H9 (cell line): ENCODE data around the gene RORB. TPM values are rescaled to one million over a fixed set of nuclear protein-coding genes. Genes with fewer than 3 reads are reported as not detected.

Experiments used
- DNase-seq: peaks from one replicate; pipeline ENCODE4 v3.0.0-alpha.2; 2017
- H2AFZ ChIP-seq: one replicate; pipeline ENCODE4 v1.6.1; 2013; ENCODE audit warnings: mild to moderate bottlenecking, low read length, control low read depth, moderate library complexity
- H2AK5ac ChIP-seq: 2 replicates; pipeline ENCODE4 v1.6.1; 2013; ENCODE audit warnings: low read length, control low read depth, mixed read lengths; ENCODE audit not compliant: insufficient read length
- H2BK120ac ChIP-seq: one replicate; pipeline ENCODE4 v1.6.1; 2013; ENCODE audit warnings: low read depth, mild to moderate bottlenecking, low read length, control low read depth, inconsistent platforms; ENCODE audit not compliant: poor library complexity, severe bottlenecking
- H2BK12ac ChIP-seq: 2 replicates; pipeline ENCODE4 v1.6.1; 2013; ENCODE audit warnings: low read length, control low read depth, mixed read lengths, low read depth; ENCODE audit not compliant: insufficient read length
- H2BK15ac ChIP-seq: 2 replicates; pipeline ENCODE4 v1.6.1; 2013; ENCODE audit warnings: low read depth, low read length, control low read depth
- H2BK20ac ChIP-seq: one replicate; pipeline ENCODE4 v1.6.1; 2013; ENCODE audit warnings: low read depth, mild to moderate bottlenecking, low read length, control low read depth, inconsistent platforms; ENCODE audit not compliant: poor library complexity, severe bottlenecking
- H2BK5ac ChIP-seq: 2 replicates; pipeline ENCODE4 v1.6.1; 2013; ENCODE audit warnings: low read length, control low read depth, mixed read lengths; ENCODE audit not compliant: insufficient read length
- H3K14ac ChIP-seq: 2 replicates; pipeline ENCODE4 v1.6.1; 2013; ENCODE audit warnings: low read length, control low read depth; ENCODE audit not compliant: insufficient read depth
- H3K18ac ChIP-seq: 2 replicates; pipeline ENCODE4 v1.6.1; 2013; ENCODE audit warnings: low read depth, mild to moderate bottlenecking, mixed read lengths, low read length, control low read depth; ENCODE audit not compliant: insufficient read length
- H3K23ac ChIP-seq: 2 replicates; pipeline ENCODE4 v1.6.1; 2013; ENCODE audit warnings: low read length, control low read depth, mixed read lengths, low read depth; ENCODE audit not compliant: insufficient read length
- H3K23me2 ChIP-seq: 2 replicates; pipeline ENCODE4 v1.6.1; 2013; ENCODE audit warnings: low read depth, mild to moderate bottlenecking, mixed read lengths, low read length, control low read depth; ENCODE audit not compliant: insufficient read length, poor library complexity, severe bottlenecking
- H3K27ac ChIP-seq: 2 replicates; pipeline ENCODE4 v1.5.1; 2013; ENCODE audit warnings: low read length, control low read depth, mixed read lengths, low read depth; ENCODE audit not compliant: insufficient read length
- H3K27me3 ChIP-seq: 2 replicates; pipeline ENCODE4 v1.6.1; 2013; ENCODE audit warnings: low read length, control low read depth, inconsistent platforms; ENCODE audit not compliant: insufficient read depth
- H3K4ac ChIP-seq: 2 replicates; pipeline ENCODE4 v1.6.1; 2013; ENCODE audit warnings: low read depth, mild to moderate bottlenecking, control low read depth, inconsistent platforms, low read length, moderate library complexity
- H3K4me1 ChIP-seq: 2 replicates; pipeline ENCODE4 v1.6.1; 2013; ENCODE audit warnings: low read length, control low read depth, inconsistent platforms; ENCODE audit not compliant: insufficient read depth
- H3K4me2 ChIP-seq: 2 replicates; pipeline ENCODE4 v1.6.1; 2013; ENCODE audit warnings: low read length, control low read depth, mixed read lengths; ENCODE audit not compliant: insufficient read length, insufficient read depth
- H3K56ac ChIP-seq: 2 replicates; pipeline ENCODE4 v1.6.1; 2013; ENCODE audit warnings: low read depth, mild to moderate bottlenecking, mixed read lengths, low read length, control low read depth; ENCODE audit not compliant: insufficient read length
- H3K79me1 ChIP-seq: 2 replicates; pipeline ENCODE4 v1.6.1; 2013; ENCODE audit warnings: low read depth, mild to moderate bottlenecking, moderate library complexity, low read length, control low read depth, inconsistent platforms; ENCODE audit not compliant: insufficient read depth, poor library complexity, severe bottlenecking
- H3K79me2 ChIP-seq: 2 replicates; pipeline ENCODE4 v1.6.1; 2013; ENCODE audit warnings: low read length, control low read depth, inconsistent platforms; ENCODE audit not compliant: insufficient read depth
- H3K9ac ChIP-seq: 2 replicates; pipeline ENCODE4 v1.6.1; 2013; ENCODE audit warnings: low read length, control low read depth, mixed read lengths; ENCODE audit not compliant: insufficient read length; ENCODE audit errors: extremely low read depth
- H3K9me3 ChIP-seq: one replicate; pipeline ENCODE4 v1.6.1; 2013; ENCODE audit warnings: low read depth, low read length, inconsistent platforms; ENCODE audit not compliant: control insufficient read depth
- H3T11ph ChIP-seq: one replicate; pipeline ENCODE4 v1.6.1; 2013; ENCODE audit warnings: mild to moderate bottlenecking, low read length, control low read depth, inconsistent platforms
- H4K20me1 ChIP-seq: one replicate; pipeline ENCODE4 v1.6.1; 2013; ENCODE audit not compliant: control insufficient read depth, insufficient read length, insufficient read depth
- H4K5ac ChIP-seq: 2 replicates; pipeline ENCODE4 v1.6.1; 2013; ENCODE audit warnings: low read depth, mild to moderate bottlenecking, mixed read lengths, low read length, control low read depth; ENCODE audit not compliant: insufficient read length
- H4K8ac ChIP-seq: replicated peaks from 2 replicates; pipeline ENCODE4 v1.6.1; 2013; ENCODE audit warnings: low read length, control low read depth, mixed read lengths, low read depth; ENCODE audit not compliant: insufficient read length
- H4K91ac ChIP-seq: 2 replicates; pipeline ENCODE4 v1.6.1; 2013; ENCODE audit warnings: low read depth, mild to moderate bottlenecking, moderate library complexity, mixed read lengths, low read length, control low read depth; ENCODE audit not compliant: insufficient read length
- H3K27ac Mint-ChIP-seq, 3 experiments: 2 replicates in 2 of 3; 3 replicates in 1 of 3; pipeline ENCODE4 v1.8.0; 2020 to 2021; ENCODE audit warnings: mixed read lengths in 3 of 3, mild to moderate bottlenecking in 1 of 3, moderate library complexity in 1 of 3
- H3K27me3 Mint-ChIP-seq: 2 replicates; pipeline ENCODE4 v1.8.0; 2021; ENCODE audit warnings: low read depth, mild to moderate bottlenecking, moderate library complexity, mixed read lengths
- H3K36me3 Mint-ChIP-seq, 3 experiments: 2 replicates in 2 of 3; 3 replicates in 1 of 3; pipeline ENCODE4 v1.8.0; 2020 to 2021; ENCODE audit warnings: low read depth in 3 of 3, mixed read lengths in 3 of 3; ENCODE audit not compliant: insufficient read depth in 1 of 3
- H3K4me1 Mint-ChIP-seq, 2 experiments: 2 replicates each; pipeline ENCODE4 v1.8.0; 2020; ENCODE audit warnings: mixed read lengths in 2 of 2
- H3K4me3 Mint-ChIP-seq, 2 experiments: 2 replicates in 1 of 2; 3 replicates in 1 of 2; pipeline ENCODE4 v1.8.0; 2020 to 2021; ENCODE audit warnings: mild to moderate bottlenecking in 2 of 2, mixed read lengths in 2 of 2, moderate library complexity in 1 of 2
- H3K9me3 Mint-ChIP-seq, 2 experiments: 2 replicates in 1 of 2; 3 replicates in 1 of 2; pipeline ENCODE4 v1.8.0; 2020; ENCODE audit warnings: mild to moderate bottlenecking in 2 of 2, mixed read lengths in 2 of 2, moderate library complexity in 1 of 2
- CTCF ChIP-seq: fragments of 200-600 bp; sonication (generic); conservative IDR thresholded peaks from 3 replicates; pipeline ENCODE4 v1.8.0; 2021; ENCODE audit warnings: antibody characterized with exemption, mild to moderate bottlenecking
- WGBS: extraction: QIAGEN DNeasy Blood & Tissue Kit; methylation state at CpG from one replicate; pipeline ENCODE4 v1.1.7; 2013; ENCODE audit warnings: missing lambda C conversion rate, low lambda C conversion rate, mixed read lengths; ENCODE audit not compliant: insufficient read length; ENCODE audit errors: extremely low coverage; 5-methylcytosine and 5-hydroxymethylcytosine counted together
- total RNA-seq: library from RNA; stranded (reverse); gene quantifications from 2 replicates; pipeline ENCODE4 v1.2.1, GENCODE V29; 2021

Gene RORB
- total RNA-seq, 1 experiment from 2014 or later: 0.31 TPM

- H3K9me3 Mint-ChIP-seq: no peaks in the 10 kb centered on the region
- H3K56ac ChIP-seq: no peak overlapping the region
- H3K27me3 Mint-ChIP-seq: no peaks in the 10 kb centered on the region
- H3K4me2 ChIP-seq: no peak overlapping the region
- H3K14ac ChIP-seq: no peak overlapping the region
- no peak overlapping the region for H2BK15ac ChIP-seq
- no peak overlapping the region for H3K4ac ChIP-seq
- no peak overlapping the region for H3K9ac ChIP-seq
- H3K79me2 ChIP-seq: no peaks in the 10 kb centered on the region
- H3K23me2 ChIP-seq: no peaks in the 10 kb centered on the region
- no peak overlapping the region for H3K27ac ChIP-seq
- no peak overlapping the region for H2AFZ ChIP-seq
- H3K18ac ChIP-seq: no peak overlapping the region
- DNase-seq: no peak
- no peak overlapping the region for H3K27ac Mint-ChIP-seq
- no peak overlapping the region for H4K8ac ChIP-seq
- no peaks in the 10 kb centered on the region for H3K27me3 ChIP-seq
- no peaks in the 10 kb centered on the region for H3K9me3 ChIP-seq
- H3K23ac ChIP-seq: no peak overlapping the region
- no peak overlapping the region for H3T11ph ChIP-seq
- H2BK5ac ChIP-seq: no peak overlapping the region
- no peaks in the 10 kb centered on the region for H3K4me1 Mint-ChIP-seq
- H3K4me1 ChIP-seq: no peaks in the 10 kb centered on the region
- H2AK5ac ChIP-seq: no peak overlapping the region
- H2BK120ac ChIP-seq: no peak overlapping the region
- no peak overlapping the region for H2BK20ac ChIP-seq
- no peak overlapping the region for H2BK12ac ChIP-seq
- no peak overlapping the region for H3K4me3 Mint-ChIP-seq
- TF ChIP-seq CTCF: no peak
- no peaks in the 10 kb centered on the region for H4K20me1 ChIP-seq
- WGBS: no CpG with 5 or more reads among the region's 2 CpGs
- no peak overlapping the region for H4K91ac ChIP-seq
- H3K79me1 ChIP-seq: no peaks in the 10 kb centered on the region
- no peak overlapping the region for H4K5ac ChIP-seq
- no peaks in the 10 kb centered on the region for H3K36me3 Mint-ChIP-seq
These were observed 14.2 kb downstream of the RORB start for GRCh38 chr9:74511333-74511732.
